Measurements from ENCODE around the gene PSMB7. TPM values are rescaled to one million over a fixed set of nuclear protein-coding genes. Genes with fewer than 3 reads are reported as not detected.

The PSMB7 gene
- total RNA-seq, 1 donor from 2014 or later, result 142 TPM

DNA sequence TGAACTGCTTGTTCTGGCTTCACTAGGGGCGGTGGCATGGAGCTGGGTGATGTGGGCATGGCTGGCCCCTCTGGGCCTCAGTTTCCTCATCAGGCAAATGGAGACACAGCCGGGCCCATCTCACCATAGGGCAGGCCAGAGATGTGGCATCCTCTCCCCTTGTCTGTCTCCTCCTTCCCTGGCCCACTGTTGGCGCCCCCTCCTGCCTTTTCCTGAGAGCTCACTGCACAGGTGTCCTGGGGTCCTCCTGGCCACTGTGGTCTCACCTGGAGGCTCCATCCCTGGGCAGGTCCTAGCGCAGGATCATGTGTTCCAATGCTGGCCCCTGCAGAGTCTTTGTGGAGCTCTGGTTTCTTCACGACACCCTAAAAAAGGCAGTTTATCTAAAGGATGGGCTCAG lies 104.0 kb downstream of the PSMB7 start:
- Mint-ChIP-seq H3K27me3 (ENCODE audit: low read depth) (no peaks in the 10 kb centered on the region), H3K9me3 (no peaks in the 10 kb centered on the region), H3K4me3 (no peak overlapping the region), H3K4me1 (no peaks in the 10 kb centered on the region), H3K36me3 (peaks cover 2% of the 10 kb centered on the region), H3K27ac (no peak overlapping the region)
- TF ChIP-seq, protein P1, sequence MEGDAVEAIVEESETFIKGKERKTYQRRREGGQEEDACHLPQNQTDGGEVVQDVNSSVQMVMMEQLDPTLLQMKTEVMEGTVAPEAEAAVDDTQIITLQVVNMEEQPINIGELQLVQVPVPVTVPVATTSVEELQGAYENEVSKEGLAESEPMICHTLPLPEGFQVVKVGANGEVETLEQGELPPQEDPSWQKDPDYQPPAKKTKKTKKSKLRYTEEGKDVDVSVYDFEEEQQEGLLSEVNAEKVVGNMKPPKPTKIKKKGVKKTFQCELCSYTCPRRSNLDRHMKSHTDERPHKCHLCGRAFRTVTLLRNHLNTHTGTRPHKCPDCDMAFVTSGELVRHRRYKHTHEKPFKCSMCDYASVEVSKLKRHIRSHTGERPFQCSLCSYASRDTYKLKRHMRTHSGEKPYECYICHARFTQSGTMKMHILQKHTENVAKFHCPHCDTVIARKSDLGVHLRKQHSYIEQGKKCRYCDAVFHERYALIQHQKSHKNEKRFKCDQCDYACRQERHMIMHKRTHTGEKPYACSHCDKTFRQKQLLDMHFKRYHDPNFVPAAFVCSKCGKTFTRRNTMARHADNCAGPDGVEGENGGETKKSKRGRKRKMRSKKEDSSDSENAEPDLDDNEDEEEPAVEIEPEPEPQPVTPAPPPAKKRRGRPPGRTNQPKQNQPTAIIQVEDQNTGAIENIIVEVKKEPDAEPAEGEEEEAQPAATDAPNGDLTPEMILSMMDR (IDR thresholded peaks at IDR 0.05; ENCODE audit: unreplicated experiment), result no peak
- no peak for DNase-seq (ENCODE audit: low spot score in 2 of 2, unreplicated experiment in 2 of 2)

DNA sequence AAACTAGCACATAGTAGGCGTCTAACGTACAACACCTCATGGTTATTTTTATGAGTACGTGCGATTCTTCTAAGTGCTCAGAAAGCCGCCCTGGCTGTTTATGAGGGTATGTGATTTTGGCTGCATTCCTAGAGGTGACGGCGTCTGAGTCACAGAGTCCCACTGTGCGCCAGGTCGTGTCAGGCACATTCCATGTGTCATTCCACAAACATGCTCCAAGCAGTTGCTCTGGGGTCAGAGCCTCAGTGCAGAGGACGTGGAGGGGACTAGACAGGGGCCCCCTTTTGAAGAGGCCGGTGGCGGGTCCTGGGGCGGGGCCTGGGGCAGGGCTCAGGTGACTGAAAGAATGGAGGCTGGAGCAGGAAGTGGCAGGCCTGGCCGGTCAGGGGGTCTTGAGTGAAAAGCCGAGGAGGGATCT lies 105.6 kb downstream of the PSMB7 start:
- DNase-seq (ENCODE audit: low spot score in 2 of 2, unreplicated experiment in 2 of 2), result no peak
- no peaks in the 10 kb centered on the region for H3K27me3 Mint-ChIP-seq (ENCODE audit: low read depth)
- peaks cover 2% of the 10 kb centered on the region for H3K36me3 Mint-ChIP-seq
- TF ChIP-seq, protein P1 (IDR thresholded peaks at IDR 0.05; ENCODE audit: unreplicated experiment), result no peak
- H3K9me3 Mint-ChIP-seq, result no peaks in the 10 kb centered on the region
- no peaks in the 10 kb centered on the region for H3K4me1 Mint-ChIP-seq
- H3K4me3 Mint-ChIP-seq, result no peak overlapping the region
- H3K27ac Mint-ChIP-seq, result no peak overlapping the region

DNA sequence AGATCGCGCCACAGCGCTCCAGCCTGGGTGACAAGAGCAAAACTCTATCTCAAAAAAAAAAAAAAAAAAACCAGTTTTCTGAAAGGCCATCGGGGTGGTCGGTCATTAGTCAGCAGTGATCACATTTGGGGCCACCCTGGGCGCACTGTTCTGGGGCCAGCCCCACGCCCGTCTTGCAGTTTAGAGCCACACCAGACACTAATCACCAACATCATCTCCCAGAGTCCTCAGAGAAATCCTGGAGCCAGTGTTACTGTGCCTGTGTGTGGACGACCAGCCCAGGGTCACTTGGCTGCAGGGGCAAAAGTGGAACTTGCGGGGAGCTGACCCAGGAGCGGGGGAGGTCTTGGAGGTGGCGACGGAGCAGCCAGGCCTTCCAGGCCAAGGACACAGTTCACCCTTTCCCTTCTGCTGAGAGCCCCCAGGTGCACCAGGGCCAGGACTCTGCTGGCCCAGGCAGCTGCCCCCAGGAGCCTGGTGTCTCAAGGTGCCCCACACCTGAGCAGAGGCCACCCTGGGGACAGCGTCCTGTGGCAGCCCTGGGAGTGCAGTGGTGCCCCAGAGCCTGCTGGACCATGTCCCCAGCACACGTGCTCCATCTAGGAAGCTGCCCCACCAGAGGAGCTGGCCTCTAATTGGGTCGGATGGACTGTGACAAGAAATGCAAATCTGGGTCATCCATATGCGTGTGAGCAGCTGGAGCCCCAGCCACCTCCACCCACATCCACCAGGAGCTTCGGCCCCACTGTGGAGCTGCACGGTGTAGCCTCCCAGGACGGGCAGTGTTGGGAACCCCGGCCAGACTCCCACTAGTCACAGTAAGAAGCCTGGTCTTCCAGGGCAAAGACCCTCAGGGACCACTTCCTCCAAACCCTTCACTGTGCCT lies 106.4 kb downstream of the PSMB7 start:
- Mint-ChIP-seq H3K9me3 (no peaks in the 10 kb centered on the region), H3K4me1 (no peaks in the 10 kb centered on the region), H3K36me3 (peaks cover 2% of the 10 kb centered on the region), H3K4me3 (no peak overlapping the region), H3K27me3 (ENCODE audit: low read depth) (no peaks in the 10 kb centered on the region), H3K27ac (no peak overlapping the region)
- TF ChIP-seq, protein P1 (IDR thresholded peaks at IDR 0.05; ENCODE audit: unreplicated experiment), result no peak
- no peak for DNase-seq (ENCODE audit: low spot score in 2 of 2, unreplicated experiment in 2 of 2)

DNA sequence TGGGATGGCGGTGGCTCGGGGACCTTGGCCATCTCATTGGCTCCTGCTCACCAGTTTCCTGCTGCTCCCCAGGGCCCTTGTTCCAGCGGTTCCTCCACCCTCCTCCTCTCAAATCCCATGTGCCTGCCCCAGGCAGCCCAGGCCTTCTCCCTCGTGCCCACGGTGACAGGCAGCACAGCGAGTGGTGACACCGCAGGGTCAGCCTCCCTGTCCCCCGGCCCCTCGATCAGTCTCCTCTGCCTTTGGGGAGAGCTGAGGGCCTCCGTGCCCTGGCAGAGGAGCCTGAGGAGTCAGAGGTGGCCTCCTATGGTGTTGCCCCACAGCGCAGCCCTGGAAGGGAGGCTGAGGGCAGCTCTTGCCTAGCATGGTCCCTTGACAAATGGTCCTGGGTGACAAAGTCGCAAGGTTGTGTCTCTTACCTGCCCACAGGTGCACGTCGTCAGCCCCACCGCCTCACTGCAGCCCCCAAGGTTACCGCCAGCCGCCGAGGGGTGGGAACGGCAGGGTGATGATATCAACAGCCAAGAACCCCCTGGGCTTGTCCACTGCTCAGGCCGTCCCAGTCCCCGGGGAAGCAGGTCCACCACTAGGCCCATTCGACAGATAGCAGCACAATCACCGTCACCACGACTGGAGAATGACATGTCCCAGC lies 107.7 kb downstream of the PSMB7 start:
- TF ChIP-seq, protein P1 (IDR thresholded peaks at IDR 0.05; ENCODE audit: unreplicated experiment), result no peak
- Mint-ChIP-seq H3K27ac (no peak overlapping the region), H3K27me3 (ENCODE audit: low read depth) (no peaks in the 10 kb centered on the region), H3K4me1 (no peaks in the 10 kb centered on the region), H3K36me3 (peaks cover 2% of the 10 kb centered on the region), H3K9me3 (no peaks in the 10 kb centered on the region), H3K4me3 (no peak overlapping the region)
- no peak for DNase-seq (ENCODE audit: low spot score in 2 of 2, unreplicated experiment in 2 of 2)

DNA sequence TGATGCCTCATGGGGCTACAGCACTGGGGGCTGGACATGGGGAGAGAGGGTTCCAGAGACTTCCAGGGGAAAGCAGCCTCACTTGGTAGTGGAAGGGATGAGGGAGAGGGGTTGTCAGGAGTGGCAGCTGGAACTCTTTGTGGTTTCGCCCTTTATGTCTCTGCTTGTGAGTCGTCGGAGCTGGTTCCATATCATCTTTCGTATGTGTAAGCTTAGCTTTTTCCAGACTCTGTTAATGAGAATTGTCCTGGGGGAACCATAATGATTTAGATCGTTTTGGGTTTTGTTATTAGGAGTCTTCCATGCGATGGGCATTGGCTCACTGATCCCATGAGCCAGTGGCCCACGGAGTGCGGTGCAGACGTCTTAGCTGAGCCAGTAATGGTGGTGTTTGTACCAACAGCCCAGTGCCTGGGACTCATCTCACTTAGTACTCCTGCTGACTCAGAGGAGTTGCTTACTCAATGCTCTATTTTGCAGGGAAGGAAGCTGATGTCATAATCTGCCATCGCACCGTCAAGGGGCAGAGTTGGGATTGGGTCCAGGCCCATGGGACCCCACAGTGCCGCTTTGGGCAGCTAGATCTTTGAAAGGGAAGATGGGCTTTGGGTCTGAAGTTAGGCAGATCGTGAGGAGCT lies 109.0 kb downstream of the PSMB7 start:
- Mint-ChIP-seq H3K36me3 (peaks cover 2% of the 10 kb centered on the region), H3K9me3 (no peaks in the 10 kb centered on the region), H3K4me3 (no peak overlapping the region), H3K27me3 (ENCODE audit: low read depth) (no peaks in the 10 kb centered on the region), H3K4me1 (no peaks in the 10 kb centered on the region), H3K27ac (no peak overlapping the region)
- TF ChIP-seq, protein P1 (IDR thresholded peaks at IDR 0.05; ENCODE audit: unreplicated experiment), result no peak
- DNase-seq (ENCODE audit: low spot score in 2 of 2, unreplicated experiment in 2 of 2), result no peak
